Measurements from ENCODE around the gene PDGFRB.

DNA sequence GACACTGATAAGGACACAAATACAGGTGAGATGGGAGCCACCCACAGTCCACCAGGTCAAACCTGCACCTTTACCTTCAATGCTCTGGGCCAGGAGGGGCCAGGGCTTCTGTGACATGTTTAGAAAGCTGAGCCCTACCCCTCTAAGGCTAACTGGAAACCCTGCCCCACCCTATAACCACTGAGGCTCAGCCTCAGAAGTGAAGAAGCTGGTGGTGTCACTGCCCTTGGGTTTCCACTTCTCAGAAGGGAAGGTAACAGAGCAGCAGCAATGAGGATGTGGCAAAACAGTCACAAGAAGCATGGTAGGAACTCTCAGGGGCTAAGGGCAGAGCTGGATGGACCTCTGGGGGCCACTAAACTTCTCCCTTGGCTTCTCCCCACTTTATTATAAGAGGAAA, 6.0 kb downstream of the PDGFRB start:
- TF ChIP-seq, protein P1, sequence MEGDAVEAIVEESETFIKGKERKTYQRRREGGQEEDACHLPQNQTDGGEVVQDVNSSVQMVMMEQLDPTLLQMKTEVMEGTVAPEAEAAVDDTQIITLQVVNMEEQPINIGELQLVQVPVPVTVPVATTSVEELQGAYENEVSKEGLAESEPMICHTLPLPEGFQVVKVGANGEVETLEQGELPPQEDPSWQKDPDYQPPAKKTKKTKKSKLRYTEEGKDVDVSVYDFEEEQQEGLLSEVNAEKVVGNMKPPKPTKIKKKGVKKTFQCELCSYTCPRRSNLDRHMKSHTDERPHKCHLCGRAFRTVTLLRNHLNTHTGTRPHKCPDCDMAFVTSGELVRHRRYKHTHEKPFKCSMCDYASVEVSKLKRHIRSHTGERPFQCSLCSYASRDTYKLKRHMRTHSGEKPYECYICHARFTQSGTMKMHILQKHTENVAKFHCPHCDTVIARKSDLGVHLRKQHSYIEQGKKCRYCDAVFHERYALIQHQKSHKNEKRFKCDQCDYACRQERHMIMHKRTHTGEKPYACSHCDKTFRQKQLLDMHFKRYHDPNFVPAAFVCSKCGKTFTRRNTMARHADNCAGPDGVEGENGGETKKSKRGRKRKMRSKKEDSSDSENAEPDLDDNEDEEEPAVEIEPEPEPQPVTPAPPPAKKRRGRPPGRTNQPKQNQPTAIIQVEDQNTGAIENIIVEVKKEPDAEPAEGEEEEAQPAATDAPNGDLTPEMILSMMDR (IDR thresholded peaks at IDR 0.05) = no peak
- no peak for TF ChIP-seq POLR2A (IDR thresholded peaks at IDR 0.05)
